ENCODE results near the gene CRTAC1. TPM values are rescaled to one million over a fixed set of nuclear protein-coding genes. Genes with fewer than 3 reads are reported as not detected.

The CRTAC1 gene
- polyA plus RNA-seq, 1 donor (not counting 4 experiments of a cell fraction or from before 2014, with no cell fraction given): not detected

DNA sequence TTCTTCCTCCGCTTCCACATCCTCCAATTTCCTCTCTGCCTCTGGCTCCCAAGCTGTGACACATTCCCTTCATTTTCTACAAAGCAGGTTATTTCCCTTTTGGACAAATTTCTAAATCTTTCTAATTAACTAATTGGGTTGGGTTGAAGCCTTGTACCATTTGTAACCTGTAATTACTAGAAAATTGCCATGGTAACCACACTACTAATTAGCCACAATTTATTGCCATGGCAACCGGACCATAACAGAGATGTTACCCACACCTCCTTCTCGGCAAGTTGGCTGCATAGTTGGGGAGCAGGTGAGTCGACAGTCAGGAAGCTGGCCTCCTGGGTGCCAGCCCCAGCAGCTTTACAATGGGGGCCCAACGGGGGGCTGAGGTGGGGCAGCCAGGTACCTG is 119.2 kb downstream of the CRTAC1 start:
- dilution Hi-C loops (cut with MboI; ENCODE audit: extremely low pct_ligation_motif_present, low sequenced_read_pairs): no loop called here
- no peaks in the 10 kb centered on the region for H4K20me1 ChIP-seq (ENCODE audit: control insufficient read depth, extremely low read depth, insufficient read depth, low read length)
- TF ChIP-seq, protein P1, sequence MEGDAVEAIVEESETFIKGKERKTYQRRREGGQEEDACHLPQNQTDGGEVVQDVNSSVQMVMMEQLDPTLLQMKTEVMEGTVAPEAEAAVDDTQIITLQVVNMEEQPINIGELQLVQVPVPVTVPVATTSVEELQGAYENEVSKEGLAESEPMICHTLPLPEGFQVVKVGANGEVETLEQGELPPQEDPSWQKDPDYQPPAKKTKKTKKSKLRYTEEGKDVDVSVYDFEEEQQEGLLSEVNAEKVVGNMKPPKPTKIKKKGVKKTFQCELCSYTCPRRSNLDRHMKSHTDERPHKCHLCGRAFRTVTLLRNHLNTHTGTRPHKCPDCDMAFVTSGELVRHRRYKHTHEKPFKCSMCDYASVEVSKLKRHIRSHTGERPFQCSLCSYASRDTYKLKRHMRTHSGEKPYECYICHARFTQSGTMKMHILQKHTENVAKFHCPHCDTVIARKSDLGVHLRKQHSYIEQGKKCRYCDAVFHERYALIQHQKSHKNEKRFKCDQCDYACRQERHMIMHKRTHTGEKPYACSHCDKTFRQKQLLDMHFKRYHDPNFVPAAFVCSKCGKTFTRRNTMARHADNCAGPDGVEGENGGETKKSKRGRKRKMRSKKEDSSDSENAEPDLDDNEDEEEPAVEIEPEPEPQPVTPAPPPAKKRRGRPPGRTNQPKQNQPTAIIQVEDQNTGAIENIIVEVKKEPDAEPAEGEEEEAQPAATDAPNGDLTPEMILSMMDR (optimal IDR thresholded peaks at IDR 0.05 in 1 of 3, IDR thresholded peaks at IDR 0.05 in 1 of 3, conservative IDR thresholded peaks at IDR 0.05 in 1 of 3; ENCODE audit: extremely low read depth in 1 of 3, insufficient read depth in 2 of 3, low read length in 3 of 3): no peak
- TF ChIP-seq EZH2 (IDR thresholded peaks at IDR 0.05; ENCODE audit: low read length): no peak

DNA sequence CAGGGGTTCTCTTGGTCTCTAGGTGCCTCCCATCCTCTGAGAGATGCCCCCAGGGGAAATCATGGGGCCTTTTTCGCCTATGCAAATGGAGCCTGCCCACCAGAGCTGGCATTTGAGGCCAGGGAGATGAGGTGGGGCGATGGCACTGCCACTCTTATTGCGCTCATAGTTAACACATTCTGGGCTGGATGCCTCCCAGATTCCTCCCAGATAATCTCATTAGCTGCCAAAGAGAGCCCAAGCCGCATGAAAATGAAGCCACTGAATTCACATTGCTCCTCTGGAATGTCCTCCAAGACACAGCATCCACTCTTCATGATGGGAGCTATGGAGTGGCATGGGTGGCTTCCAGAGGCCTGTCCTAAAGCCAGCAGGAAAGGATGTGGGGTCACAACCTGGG is 119.8 kb downstream of the CRTAC1 start:
- peaks cover 21% of the 10 kb centered on the region for H3K27me3 ChIP-seq (ENCODE audit: control insufficient read depth, extremely low read depth, insufficient read depth, low read length)
- no peaks in the 10 kb centered on the region for H4K20me1 ChIP-seq (ENCODE audit: control insufficient read depth, extremely low read depth, insufficient read depth, low read length)
- no peak overlapping the region for H3K27ac ChIP-seq (ENCODE audit: control insufficient read depth, insufficient read depth, low read length)
- FAIRE-seq (no peak), DNase-seq (ENCODE audit: low read depth, low spot score) (no peak)
- no peaks in the 10 kb centered on the region for H3K4me1 ChIP-seq (ENCODE audit: control insufficient read depth, extremely low read depth, insufficient read depth, low read length)
- TF ChIP-seq, protein P1 (optimal IDR thresholded peaks at IDR 0.05 in 1 of 3, IDR thresholded peaks at IDR 0.05 in 1 of 3, conservative IDR thresholded peaks at IDR 0.05 in 1 of 3; ENCODE audit: extremely low read depth in 1 of 3, insufficient read depth in 2 of 3, low read length in 3 of 3): no peak
- TF ChIP-seq EZH2 (IDR thresholded peaks at IDR 0.05; ENCODE audit: low read length): no peak
- no peak overlapping the region for H3K4me3 ChIP-seq (ENCODE audit: control insufficient read depth in 2 of 3, extremely low read depth in 1 of 3, insufficient read depth in 2 of 3, low read depth in 1 of 3, low read length in 3 of 3)
- no peak overlapping the region for H2AFZ ChIP-seq (ENCODE audit: control insufficient read depth, low read length)
- dilution Hi-C loops (cut with MboI; ENCODE audit: extremely low pct_ligation_motif_present, low sequenced_read_pairs): no loop called here
- H3K4me2 ChIP-seq (ENCODE audit: control insufficient read depth, extremely low read depth, insufficient read depth, low read depth, low read length): no peak overlapping the region
- no peaks in the 10 kb centered on the region for H3K79me2 ChIP-seq (ENCODE audit: control insufficient read depth, insufficient read depth, low read length)
- H3K9me3 ChIP-seq (ENCODE audit: control insufficient read depth, low read depth, low read length): no peaks in the 10 kb centered on the region
- H3K9me1 ChIP-seq (ENCODE audit: control insufficient read depth, extremely low read depth, insufficient read depth, low read length): no peaks in the 10 kb centered on the region
- H3K9ac ChIP-seq (ENCODE audit: control insufficient read depth, extremely low read depth, insufficient read depth, low read length): no peak overlapping the region
- no peaks in the 10 kb centered on the region for H3K36me3 ChIP-seq (ENCODE audit: control insufficient read depth in 2 of 2, extremely low read depth in 1 of 2, insufficient read depth in 2 of 2, low read length in 2 of 2)

More for the DNA sequence above, 119.2 kb downstream of the CRTAC1 start:
- H3K4me3 ChIP-seq (ENCODE audit: control insufficient read depth in 2 of 3, extremely low read depth in 1 of 3, insufficient read depth in 2 of 3, low read depth in 1 of 3, low read length in 3 of 3): no peak overlapping the region
- no peak overlapping the region for H3K4me2 ChIP-seq (ENCODE audit: control insufficient read depth, extremely low read depth, insufficient read depth, low read depth, low read length)
- no peaks in the 10 kb centered on the region for H3K4me1 ChIP-seq (ENCODE audit: control insufficient read depth, extremely low read depth, insufficient read depth, low read length)
- no peak for DNase-seq (ENCODE audit: low read depth, low spot score)
- no peaks in the 10 kb centered on the region for H3K9me3 ChIP-seq (ENCODE audit: control insufficient read depth, low read depth, low read length)
- no peak overlapping the region for H2AFZ ChIP-seq (ENCODE audit: control insufficient read depth, low read length)
- H3K27ac ChIP-seq (ENCODE audit: control insufficient read depth, insufficient read depth, low read length): no peak overlapping the region
- no peaks in the 10 kb centered on the region for H3K79me2 ChIP-seq (ENCODE audit: control insufficient read depth, insufficient read depth, low read length)
- no peak overlapping the region for H3K9ac ChIP-seq (ENCODE audit: control insufficient read depth, extremely low read depth, insufficient read depth, low read length)
- H3K36me3 ChIP-seq (ENCODE audit: control insufficient read depth in 2 of 2, extremely low read depth in 1 of 2, insufficient read depth in 2 of 2, low read length in 2 of 2): no peaks in the 10 kb centered on the region
- no peak for FAIRE-seq
- no peaks in the 10 kb centered on the region for H3K9me1 ChIP-seq (ENCODE audit: control insufficient read depth, extremely low read depth, insufficient read depth, low read length)
- peaks cover 22% of the 10 kb centered on the region for H3K27me3 ChIP-seq (ENCODE audit: control insufficient read depth, extremely low read depth, insufficient read depth, low read length)

Measured in keratinocyte (primary cell).